COLO668 (cell line): ENCODE measurements around the gene SP9.

Source experiments
- DNase-seq: peaks from one replicate; lab custom pipeline; 2025; ENCODE audit not compliant: unreplicated experiment; lab: John Stamatoyannopoulos, UW

SP9 gene

DNA sequence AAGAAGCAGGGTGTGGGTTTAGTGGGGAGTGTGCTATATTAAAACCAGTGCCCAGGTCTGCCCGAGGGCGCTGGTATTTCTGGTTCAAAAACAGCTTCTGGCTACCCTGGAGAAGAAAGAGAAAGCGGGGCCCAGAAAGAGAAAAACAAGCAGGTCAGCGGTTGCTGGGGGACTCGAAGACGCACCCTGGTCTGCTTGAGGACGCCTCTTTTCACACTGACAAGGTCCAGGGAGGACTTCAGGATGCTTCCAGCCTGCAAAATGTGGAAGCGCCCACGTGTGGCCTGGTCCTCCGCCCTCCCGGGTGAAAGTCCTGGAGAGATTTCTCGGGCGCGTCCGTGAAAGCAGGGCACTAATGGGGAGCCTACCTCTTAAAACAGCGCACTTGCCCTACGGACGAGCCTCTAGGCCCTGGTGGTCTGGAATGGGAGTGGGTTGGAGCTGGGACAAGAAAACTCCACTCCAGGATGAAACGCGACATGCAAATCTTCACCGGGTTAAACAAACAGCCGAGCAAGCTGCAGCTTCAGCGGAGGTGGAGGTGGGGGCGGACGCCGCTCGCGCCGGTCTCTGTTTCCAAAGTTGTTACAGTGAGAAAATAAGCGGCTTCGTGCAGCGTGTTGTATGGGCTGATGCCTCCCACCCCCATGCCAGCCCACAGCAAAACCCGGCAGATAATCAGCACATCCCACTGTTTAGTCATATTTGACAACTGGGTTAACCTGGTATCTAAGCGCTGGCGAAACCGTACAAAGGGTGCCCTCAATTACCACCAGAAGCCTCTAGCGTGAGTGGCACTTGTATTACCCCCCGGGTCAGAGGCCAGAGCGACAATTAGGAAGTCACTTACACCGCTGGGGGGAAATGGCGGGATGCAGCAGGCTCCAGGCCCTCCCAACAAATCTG is 1.1 kb upstream of the SP9 start:
- DNase-seq, result peak; percentile 36

DNA sequence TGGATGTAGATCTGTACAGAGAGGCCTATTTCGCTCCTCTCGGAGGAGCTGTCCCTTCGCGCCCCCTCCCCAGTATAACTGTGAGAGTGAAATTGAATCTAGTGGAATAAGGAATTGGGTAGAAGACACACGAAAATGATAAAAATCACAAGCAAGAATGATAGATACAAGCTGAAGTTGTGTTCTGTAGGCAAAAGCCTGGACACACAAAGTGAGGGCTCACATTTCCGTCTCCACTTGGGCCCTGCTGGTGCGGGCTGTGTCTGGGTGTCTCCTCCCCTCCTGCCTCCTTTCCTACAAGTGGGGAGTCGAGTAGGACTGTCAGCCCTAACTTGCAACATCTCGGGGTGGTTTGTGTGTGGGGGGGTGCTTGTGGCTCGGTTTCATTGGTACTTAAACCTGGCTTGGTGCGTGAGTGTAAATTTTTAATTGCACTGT is 457 bp upstream of the SP9 start:
- DNase-seq, result no peak

DNA sequence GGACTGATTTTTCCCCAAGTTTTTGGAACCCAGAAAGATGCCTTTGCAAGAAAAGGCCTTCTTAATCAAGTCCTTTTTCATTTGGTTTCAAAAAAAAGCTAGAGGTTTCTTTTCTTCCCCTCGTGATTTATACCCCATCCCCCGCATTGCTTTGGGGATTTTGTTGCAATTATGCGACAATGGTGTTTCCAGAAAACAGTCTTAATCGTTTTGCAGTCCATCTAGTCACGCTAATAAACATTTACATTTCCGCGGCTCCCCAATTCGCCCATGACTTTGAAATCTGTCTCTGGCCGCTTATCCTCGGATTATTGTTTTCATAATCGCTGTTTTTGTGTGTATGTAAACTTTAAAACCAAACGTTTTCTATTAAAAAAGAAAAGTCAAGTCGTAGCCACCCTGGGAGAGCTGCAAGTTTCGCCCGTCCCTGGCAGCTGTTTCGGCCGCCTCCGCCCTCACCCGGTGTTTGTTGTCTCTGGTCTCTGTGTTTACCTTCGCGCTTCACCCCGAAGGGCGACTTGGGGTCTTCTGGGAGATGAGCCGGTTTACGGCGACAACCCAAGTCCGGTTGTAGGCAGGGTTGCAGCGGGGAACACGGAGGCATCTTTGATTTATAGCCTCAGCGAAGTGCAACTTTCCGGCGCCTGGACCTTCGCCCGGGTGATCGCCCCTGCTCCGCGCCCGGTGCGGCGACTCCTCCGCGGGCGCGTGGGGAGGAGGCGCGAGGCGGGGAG is 667 bp downstream of the SP9 start:
- DNase-seq, result peak; percentile 65

DNA sequence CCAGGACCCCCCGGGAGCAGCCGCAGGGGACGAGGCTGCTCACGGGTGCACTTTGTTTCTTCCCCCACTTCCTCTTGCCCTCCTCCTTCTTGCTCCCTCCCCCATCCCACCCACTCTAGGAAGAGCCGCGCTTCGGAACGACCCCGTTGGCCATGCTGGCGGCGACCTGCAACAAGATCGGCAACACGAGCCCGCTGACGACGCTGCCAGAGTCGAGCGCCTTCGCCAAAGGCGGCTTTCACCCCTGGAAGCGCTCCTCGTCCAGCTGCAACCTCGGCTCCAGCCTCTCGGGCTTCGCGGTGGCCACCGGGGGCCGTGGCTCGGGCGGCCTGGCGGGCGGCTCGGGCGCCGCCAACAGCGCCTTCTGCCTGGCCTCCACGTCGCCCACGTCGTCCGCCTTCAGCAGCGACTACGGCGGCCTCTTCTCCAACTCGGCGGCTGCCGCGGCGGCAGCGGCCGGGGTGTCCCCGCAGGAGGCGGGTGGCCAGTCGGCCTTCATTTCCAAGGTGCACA is 1.3 kb downstream of the SP9 start:
- DNase-seq, result peak; percentile 68

DNA sequence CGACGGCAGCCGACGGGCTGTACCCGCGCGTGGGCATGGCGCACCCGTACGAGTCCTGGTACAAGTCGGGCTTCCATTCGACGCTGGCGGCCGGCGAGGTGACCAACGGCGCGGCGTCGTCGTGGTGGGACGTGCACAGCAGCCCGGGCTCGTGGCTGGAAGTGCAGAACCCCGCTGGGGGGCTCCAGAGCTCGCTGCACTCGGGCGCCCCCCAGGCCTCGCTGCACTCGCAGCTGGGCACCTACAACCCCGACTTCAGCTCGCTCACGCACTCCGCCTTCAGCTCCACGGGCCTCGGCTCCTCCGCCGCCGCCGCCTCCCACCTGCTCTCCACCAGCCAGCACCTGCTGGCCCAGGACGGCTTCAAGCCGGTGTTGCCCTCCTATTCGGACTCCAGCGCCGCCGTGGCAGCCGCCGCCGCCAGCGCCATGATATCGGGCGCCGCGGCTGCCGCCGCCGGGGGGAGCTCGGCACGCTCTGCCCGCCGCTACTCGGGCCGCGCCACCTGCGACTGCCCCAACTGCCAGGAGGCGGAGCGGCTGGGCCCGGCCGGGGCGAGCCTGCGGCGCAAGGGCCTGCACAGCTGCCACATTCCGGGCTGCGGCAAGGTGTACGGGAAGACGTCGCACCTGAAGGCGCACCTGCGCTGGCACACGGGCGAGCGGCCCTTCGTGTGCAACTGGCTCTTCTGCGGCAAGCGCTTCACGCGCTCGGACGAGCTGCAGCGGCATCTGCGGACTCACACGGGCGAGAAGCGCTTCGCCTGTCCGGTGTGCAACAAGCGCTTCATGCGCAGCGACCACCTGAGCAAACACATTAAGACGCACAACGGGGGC is 2.0 kb downstream of the SP9 start:
- peak; percentile 87 for DNase-seq

DNA sequence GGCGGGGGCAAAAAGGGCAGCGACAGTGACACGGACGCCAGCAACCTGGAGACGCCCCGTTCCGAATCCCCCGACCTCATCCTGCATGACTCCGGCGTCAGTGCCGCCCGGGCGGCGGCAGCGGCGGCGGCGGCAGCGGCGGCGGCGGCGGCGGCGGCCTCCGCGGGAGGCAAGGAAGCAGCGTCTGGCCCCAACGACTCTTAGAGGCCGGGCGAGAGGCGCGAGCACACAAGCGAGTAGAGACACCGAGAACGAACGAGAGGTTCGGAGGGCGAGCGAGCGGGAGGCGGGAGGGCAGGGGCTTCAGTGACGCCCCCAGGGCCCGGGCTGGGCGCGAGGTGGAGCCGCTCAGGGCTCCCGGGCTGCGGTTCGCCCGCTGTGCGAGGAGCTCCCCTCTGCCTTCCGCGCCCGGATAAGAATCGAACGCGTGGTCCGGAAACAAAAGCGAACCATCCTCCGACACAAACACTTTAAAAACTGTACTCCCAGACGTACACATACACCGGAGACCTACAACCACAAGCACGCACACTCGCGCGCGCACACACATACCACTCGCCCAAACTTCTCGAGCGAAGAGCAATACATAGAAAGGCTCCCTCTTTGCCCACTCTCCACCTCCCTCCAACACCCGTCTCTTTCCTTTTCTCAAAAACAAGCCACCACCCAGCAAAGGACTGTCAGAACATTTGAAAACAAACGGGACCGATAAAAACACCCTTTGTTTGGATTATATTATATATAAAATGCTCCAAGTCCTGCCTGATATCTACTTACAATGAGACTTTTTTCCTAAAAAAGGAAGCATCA is 2.8 kb downstream of the SP9 start:
- DNase-seq, result peak; percentile 75

DNA sequence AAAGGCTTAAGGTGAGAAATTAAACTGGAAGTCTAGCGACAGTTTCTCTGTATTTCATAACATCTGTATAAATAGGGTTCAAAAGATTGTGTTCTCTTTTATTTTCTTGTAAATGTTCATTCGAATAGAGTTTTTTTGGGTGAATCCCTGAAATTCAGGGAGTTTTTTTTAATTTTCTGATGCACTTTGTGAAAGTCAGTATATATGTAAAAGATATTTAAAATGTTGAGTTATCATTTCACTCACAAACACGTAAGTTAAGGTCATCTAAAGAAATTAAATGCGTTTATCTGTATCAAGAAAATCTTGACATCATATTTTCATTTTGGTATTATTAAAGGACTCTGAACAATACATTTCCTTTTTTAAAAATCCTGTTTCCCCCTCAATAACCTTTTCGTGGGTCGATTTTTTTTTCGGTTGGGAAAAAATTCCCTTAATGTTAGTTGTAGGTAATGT is 3.4 kb downstream of the SP9 start:
- DNase-seq, result no peak

DNA sequence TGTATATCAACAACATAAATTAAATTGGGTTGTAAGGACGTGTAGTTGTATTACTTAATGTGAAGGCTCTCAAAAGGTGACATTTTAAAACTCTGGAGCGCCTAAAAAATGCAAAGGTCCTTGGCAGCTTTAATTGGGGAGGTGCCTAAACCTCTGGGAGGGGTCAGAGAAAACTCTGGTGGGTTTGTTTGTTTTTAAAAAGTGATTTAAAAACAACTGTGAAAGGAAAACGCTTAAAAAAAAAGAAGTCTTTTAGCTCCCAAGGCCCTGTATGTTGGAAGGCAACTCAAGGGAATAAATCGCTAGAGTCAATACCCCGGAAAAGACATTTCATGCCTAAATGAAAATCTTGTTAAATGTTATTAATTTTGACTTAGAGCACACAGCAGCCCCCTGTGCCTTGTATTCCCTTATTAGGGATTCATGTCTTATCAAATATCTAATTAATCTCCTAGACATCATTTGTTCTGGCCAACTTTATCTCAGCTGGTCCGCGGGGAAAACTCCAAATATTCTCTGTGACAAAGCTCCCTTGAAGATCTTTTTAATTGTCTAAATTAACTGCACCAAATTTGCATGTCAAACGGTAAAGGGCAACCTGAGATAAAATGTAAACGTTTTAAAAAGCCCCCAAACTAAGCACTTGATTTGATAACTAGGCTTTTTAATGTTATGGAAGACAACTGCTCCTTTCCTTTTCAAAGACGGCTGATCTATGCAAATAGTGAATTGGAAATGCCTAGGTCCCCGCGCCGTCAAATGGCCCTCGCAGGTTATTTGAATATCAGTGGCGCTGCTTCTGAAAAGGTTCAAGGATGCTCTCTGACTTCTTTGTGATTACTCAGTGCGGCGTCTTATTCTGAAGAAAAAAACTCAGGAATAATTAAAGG is 4.2 kb downstream of the SP9 start:
- DNase-seq, result no peak

DNA sequence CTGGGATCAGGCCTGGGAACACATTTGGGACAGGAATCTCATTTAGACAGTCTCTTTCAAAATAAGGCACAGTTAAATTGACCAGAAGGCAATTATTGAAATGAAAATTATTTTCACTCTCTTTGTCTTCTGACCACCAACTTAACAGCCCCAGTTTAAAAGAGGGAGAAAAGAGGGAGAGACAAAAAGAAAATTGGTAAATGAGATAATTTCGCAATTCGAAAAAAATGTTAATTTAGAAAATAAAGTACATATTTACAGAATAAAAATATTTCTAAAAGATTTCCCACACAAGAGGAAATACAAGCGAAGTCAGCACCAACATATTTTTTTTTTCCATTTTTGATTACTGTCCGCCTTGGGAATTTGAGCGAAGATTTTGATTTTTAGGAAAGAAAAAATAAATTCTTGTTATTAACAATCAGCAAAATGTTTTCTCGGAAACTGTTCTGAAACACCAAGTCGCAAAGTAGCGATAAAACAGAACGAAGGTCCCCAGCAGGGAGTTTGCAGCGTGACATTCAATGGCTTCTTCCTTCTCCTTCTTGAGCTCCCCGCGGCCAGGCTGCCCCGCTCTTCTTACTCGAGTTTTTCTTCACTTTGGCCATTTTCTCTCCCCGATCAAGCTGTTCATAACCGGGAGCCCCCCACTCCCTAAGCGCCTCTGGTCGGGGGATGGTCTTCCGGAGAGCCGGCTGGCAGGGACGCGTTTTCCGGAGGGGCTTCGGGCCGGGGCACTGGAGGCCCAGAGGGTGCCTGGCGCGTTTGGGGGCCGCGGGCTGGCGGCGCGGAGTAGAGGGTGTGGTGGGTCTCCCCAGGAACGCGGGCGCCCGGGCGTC is 5.0 kb downstream of the SP9 start:
- no peak for DNase-seq

DNA sequence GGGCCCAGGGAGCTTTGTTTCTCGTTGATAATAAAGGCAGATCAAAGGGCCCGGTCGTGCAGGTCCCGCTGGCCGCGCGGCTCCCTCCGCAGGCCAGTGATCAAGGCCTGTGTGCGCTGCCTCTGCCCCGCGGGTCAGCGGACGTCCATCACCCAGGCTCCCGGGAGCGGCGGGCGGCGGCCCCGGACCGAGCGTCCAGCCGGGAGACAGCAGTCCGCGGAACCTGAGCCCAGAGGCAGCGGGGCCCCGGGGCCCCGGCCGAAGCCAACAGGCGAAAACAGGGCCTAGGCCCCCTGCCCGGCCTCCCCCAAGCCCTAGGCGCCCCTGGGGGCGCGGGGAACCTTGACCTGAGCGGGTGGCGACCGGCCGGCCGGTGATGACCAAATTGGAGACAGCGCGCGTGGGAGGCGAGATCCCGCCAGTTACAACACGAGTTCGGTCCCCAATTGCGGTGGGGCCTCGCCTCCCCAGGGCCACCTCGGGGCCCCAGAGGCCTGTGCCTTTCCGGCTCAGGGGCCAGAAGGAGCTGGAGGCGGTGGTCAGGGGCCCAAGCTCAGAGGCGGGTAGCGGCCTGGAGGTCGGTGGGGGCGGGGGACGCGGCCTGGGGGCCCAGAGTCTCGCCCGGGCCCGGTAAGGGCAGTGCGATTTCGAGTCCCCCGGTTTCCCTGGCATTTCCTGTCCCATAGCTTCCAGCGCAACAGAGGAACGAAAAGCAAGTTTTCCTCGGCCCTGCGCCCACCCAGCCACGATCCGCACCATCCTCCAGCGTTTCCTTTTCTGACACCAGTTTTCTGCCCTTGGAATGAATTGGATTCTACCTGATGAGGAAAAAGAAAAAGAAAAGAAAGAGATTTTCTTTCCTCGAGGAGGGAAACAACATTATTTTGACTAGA is 5.9 kb downstream of the SP9 start:
- peak; percentile 17 for DNase-seq

DNA sequence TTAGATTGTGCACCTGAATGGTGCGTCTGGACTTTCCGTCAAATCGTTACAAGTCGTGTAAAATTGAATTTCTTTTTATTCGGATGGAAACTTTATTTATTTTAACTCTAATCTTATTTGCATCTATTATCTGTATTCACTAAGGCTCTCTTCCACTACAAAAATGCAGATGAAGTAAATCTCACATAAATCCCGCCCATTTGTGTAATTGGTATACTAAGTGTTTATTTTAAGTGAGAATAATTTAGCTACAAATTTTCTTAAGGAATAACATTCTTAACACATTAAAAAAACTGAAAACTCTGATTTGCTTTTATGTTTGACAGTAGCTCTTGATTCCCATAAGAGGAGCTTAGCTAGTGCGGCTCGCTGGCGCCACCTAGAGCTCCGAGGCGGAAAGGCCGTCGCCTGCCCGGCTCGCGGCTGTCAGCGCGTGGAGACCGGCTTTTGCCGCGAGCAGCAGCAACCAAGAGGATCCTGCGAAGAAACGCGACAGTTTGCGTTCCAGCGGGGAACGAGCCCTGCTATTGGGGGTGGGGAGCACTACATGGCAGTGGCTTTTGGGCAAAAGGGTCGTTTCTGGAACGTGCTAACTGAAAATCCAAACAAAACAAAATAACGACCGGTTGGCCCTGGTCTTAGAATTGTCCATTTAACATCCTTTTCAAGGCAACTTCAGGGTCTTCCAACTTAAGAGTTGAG is 6.7 kb downstream of the SP9 start:
- peak; percentile 83 for DNase-seq

DNA sequence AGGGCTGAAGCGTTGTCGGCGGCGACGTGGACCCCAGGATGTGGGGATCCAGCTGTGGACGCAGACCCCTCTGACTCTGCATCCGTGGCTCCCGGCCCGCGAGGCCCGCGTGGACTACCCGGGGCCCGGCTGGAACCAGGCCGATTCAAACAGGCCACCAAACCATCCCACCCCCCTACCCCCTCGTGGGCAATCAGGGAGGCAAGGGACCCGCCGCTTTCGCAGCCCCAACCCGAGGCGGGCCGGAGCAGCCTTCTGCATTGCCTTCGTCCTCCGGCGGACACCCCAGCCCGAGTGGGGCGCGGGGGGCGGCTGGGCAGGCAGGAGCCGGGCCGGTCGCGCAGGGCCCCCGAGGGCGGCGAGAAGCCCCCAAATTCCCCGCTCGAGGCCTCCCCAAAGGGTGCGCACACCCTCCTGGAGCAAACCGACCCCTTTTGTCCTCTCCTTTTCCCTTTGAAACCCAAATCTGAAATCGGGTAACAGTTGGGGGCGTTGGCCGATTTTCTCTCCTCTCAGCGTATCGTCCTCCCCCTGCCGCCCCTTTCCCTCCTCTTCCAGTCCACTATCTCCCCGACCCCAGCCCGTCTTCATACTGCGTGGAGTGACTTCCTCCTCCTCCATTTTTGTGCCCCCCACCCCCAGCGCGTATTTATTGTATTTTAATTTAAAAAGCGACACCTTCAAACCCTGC is 7.4 kb downstream of the SP9 start:
- DNase-seq, result no peak

DNA sequence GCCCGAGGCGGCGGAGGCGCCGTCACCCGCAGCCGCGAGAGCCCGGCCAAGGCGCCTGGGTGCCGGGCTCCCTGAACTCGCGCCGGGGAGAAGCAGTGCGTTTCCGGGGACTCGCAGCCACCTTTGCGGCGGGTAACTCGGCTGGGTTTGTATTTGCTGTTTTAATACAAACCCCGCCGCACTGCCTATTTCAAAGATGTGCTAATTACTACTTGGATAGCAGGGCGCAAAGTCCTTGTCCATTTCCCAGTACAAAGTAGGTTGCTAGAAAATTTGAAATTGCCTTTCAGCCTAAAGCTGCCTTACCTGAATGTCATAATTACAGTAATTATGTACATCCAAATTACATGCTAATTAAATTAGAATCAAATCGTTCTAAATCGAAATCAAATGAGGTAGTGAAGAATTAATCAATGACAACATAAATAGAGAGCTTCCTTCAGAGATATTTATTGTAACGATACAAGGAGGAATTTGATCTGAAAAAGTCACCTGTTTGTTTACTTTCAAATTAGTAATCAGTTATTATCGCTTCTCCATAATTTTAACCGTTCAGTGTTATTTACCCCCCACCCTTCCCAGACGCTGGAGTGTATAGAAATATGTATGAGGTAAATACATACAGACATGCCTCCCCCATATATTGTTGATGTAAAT is 8.1 kb downstream of the SP9 start:
- DNase-seq, result peak; percentile 58

DNA sequence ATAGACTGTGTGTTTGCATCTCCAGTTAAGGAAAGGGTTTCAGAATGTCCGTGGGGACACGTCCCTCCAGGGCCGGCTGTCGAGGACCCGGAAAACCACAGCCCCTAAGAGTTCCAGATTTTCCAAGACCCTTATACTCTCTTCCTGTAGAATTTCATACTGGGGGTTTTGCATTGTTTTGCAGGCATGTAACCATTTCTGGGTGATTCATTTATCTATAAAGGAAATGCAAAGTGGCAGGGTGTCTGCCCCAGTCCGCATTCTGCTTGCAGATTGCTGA is 8.5 kb downstream of the SP9 start:
- DNase-seq, result no peak

DNA sequence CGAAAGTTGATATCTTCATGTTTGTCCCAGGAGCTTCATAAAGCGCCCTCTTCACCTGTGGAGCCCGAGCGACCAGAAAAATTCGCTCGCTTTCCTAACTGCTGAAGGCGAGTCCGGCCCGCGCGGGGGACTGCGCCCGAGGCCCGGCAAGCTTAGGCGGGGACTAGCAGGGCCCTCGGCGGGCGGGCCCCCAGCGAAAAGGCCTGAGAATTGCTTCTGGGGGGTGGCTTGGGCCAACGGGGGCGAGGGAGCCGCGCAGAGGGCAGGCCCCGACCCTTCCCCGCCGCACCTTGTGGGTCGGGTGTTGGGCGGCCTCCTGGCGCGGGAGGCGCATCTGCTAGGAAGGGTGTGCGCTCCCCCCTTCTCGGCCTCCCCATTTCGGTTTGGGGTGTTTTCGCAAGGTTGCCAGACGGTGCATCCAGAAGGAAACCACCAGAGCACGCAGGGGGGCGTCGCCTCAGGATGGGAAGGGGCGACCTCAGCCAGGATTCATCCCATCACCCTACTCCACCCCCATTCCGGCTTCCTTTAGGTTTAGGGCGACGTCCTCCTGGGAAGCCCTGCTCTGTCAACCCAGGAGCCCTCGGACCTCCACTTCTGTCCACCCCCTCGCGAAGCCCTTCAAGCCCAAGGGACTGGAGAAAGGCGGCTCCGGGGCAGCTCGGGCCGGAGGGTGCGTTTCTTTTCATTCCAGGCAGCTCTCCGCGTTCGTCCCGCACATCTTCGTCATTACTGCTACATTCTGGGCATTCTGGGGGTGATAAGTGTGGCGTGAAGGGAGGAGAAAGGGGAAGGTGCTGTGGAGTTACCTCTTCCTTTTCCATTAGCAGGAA is 9.1 kb downstream of the SP9 start:
- DNase-seq, result no peak
